NCI-H2196 (cell line): Measurements from ENCODE around the gene IGF1.
"Not testable (repeated sequence)": the region's sequence is repeated elsewhere in the genome, so short reads cannot be mapped to it uniquely, and the experiment has no call there.

Experiments used
- DNase-seq: peaks from one replicate; lab custom pipeline; 2025; ENCODE audit not compliant: unreplicated experiment; lab: John Stamatoyannopoulos, UW

The IGF1 gene

GRCh38 chr12:102394200-102394599 lies 86.2 kb downstream of the IGF1 start:
- no peak for DNase-seq

- no peak for DNase-seq
Observed at GRCh38 chr12:102390068-102390467, 90.3 kb downstream of the IGF1 start.

GRCh38 chr12:102388469-102388868 lies 91.9 kb downstream of the IGF1 start:
- DNase-seq: no peak

GRCh38 chr12:102385343-102385742 lies 95.0 kb downstream of the IGF1 start:
- no peak for DNase-seq

- no peak for DNase-seq
Observed at GRCh38 chr12:102379346-102380162, 100.8 kb downstream of the IGF1 start.

DNA sequence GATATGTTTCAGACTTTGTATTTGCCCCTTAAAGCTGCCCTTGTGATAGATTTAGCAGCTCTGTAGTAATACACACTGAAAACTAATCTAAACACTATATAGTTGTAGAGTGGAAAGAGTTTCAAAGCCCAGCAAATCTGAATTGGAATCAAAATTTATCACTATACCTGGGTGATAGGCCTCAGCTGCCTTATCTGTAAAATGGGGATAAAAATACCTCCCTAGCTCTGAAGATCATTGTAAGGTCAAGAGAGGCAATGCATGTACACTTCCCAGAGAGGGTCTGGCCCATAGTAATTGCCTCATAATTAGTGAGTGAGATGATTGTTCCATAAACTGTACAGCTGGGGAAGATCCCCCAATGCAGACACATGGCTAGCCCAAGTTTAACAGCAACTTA lies 103.6 kb downstream of the IGF1 start:
- DNase-seq: no peak

DNA sequence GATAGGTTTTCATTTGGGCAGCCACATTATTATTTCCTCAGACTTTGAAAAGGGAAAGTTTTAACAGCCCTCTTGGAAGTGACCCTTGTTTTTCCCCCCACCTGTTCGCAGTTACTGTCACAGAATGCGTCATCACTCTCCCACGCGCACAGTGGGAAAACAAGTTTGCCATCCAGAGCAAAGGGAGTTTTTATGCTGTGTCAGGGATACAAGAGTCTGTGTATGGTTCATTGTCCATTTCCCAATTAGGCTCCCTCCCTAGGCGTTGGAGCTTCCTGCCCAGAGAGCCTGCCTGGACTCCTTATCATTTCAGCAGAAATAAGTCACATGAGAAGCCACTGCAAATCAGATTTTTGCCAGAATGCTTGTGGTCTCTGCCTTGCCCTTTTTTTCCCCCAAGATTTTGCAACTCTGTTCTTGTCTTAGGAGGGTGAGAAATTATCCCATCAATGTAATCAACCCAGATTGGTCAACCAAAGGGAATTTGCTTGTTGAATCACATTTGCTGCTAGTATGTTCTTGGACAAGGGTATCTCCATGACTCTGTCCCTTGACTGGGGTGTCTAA lies 104.1 kb downstream of the IGF1 start:
- no peak for DNase-seq

DNA sequence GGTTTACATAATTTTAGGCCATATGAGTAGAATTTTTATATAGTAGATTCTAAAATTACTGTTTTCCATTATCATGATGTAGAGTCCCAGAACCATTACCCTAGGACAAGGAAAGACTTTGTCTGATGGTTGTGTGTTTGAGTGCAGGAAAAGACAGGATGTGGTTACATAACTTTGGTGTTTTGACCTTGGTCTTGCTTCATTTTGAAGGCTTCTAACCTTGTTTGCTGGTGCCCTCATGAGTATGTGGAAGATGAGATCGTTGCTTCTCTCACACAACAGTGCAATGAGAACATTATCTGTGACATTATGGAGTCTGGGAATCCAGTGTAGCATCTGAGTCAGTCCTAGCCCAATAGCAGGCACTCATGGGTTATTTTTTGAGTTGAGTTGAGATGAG lies 106.2 kb downstream of the IGF1 start:
- no peak for DNase-seq

GRCh38 chr12:102372087-102372486 lies 108.3 kb downstream of the IGF1 start:
- DNase-seq: no peak

GRCh38 chr12:102371165-102371564 lies 109.2 kb downstream of the IGF1 start:
- DNase-seq: no peak

DNA sequence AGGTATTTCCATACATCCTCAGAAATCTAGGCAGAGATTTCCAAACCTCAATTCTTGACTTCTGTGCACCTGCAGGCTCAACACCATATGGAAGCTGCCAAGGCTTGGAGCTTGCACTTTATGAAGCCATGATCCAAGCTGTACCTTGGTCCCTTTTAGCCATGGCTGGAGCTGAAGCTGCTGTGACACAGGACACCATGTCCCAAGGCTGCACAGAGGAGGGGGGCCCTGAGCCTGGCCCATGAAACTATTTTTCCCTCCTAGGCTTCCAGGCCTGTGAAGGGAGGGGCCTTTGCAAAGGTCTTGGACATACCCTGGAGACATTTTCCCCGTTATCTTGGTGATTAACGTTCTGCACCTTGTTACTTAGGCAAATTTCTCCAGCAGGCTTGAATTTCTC lies 110.5 kb downstream of the IGF1 start:
- DNase-seq: no peak

- no peak for DNase-seq
Observed at GRCh38 chr12:102365365-102365764, 115.0 kb downstream of the IGF1 start.

GRCh38 chr12:102364709-102365108 lies 115.7 kb downstream of the IGF1 start:
- no peak for DNase-seq

DNA sequence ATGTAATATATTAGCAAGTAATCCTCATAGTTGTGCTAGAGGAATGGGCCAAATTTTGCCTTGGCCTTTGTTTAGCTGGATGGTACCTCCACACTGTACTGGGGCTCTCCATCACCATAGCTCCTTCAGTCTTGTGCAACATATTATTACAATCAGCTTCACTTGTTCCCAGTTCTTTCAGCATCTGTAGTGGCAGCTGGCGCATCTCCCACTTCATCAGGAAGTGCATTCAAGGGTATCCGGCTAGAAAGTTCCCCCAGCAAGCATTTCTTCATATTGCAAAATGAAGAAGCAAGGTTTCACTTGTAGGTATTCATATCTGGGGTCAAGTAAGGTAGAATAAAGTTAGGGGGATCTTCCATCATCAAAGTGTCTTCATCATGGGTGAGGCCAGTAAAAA lies 123.7 kb downstream of the IGF1 start:
- no peak for DNase-seq

DNA sequence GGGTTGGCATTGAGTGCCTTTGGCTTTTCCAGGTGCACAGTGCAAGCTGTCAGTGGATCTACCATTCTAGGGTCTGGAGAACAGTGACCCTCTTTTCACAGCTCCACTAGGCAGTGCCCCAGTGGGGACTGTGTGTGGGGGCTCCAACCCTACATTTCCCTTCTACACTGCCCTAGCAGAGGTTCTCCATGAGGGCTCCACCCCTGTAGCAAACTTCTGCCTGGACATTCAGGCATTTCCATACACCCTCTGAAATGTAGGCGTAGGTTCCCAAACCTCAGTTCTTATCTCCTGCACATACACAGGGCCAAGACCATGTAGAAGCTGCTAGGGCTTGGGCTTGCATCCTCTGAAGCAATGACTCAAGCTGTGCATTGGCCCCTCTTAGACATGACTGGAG lies 126.1 kb downstream of the IGF1 start:
- DNase-seq: not testable (repeated sequence)

DNA sequence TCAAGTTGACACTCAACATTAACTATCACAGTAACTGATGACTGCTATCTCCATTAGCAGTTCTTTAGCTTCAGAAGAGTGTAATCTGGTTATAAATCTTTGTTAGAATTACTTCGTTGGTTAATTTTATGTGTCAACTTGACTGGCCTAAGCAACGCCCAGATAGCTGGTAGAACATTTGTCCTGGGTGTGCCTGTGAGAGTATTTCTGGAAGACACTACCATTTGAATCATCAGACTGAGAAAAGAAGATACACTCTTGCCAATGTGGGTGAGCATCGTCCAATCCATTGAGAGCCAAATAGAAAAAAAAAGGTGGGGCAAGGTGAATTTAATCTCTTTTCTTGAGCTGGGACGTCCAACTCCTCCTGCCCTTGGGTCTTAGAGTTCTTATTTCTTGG lies 129.0 kb downstream of the IGF1 start:
- DNase-seq: no peak

- no peak for DNase-seq
Observed at GRCh38 chr12:102350070-102350469, 130.3 kb downstream of the IGF1 start.

GRCh38 chr12:102349079-102349478 lies 131.3 kb downstream of the IGF1 start:
- DNase-seq: no peak

- DNase-seq: no peak
Observed at GRCh38 chr12:102347811-102348210, 132.6 kb downstream of the IGF1 start.
